Prostate gland (tissue), 2 donors: Measurements from ENCODE around the gene TRPM4. TPM values are rescaled to one million over a fixed set of nuclear protein-coding genes. Genes with fewer than 3 reads are reported as not detected.
"Not testable (repeated sequence)": the region's sequence is repeated elsewhere in the genome, so short reads cannot be mapped to it uniquely, and the experiment has no call there.

ENCODE experiments used
- DNase-seq: peaks from one replicate; pipeline ENCODE4 v3.0.0-alpha.2; 2019; ENCODE audit warnings: low spot score
- H3K27ac ChIP-seq, 2 donors: fragments of 200-600 bp; sonication (generic); 2 replicates each; pipeline ENCODE4 v1.5.1; 2017 to 2019
- H3K27me3 ChIP-seq: fragments of 200-600 bp; sonication (generic); replicated peaks from 2 replicates; pipeline ENCODE4 v1.5.1; 2019; ENCODE audit not compliant: insufficient read depth
- H3K36me3 ChIP-seq, 2 donors: fragments of 200-600 bp; sonication (generic); 1 replicate in 1 of 2; 2 replicates in 1 of 2; pipeline versions ENCODE4 v1.5.1 to v1.8.1; 2017 to 2019
- H3K4me1 ChIP-seq: fragments of 200-600 bp; sonication (generic); replicated peaks from 2 replicates; pipeline ENCODE4 v1.5.1; 2019
- H3K4me3 ChIP-seq, 2 donors: fragments of 200-600 bp; sonication (generic); 2 replicates each; pipeline ENCODE4 v1.5.1; 2017 to 2019
- H3K9me3 ChIP-seq: fragments of 200-600 bp; sonication (generic); 2 replicates; pipeline ENCODE4 v1.5.1; 2017
- CTCF ChIP-seq, 4 experiments: fragments of 200-600 bp in 2 of 4; fragments of 450-650 bp in 2 of 4; sonication (generic) in 2 of 4; IDR thresholded peaks; 1 replicate in 3 of 4; 2 replicates in 1 of 4; pipeline ENCODE4 v1.5.1; 2016 to 2019; ENCODE audit warnings: antibody characterized with exemption in 4 of 4, mild to moderate bottlenecking in 2 of 4, moderate library complexity in 2 of 4
- POLR2A ChIP-seq: fragments of 450-650 bp; IDR thresholded peaks from one replicate; pipeline ENCODE4 v1.6.1; 2016; ENCODE audit warnings: antibody characterized with exemption, mild to moderate bottlenecking
- POLR2AphosphoS5 ChIP-seq: sonication (generic); formaldehyde crosslinking; IDR thresholded peaks from one replicate; pipeline ENCODE4 v1.6.1; 2017; ENCODE audit warnings: antibody characterized with exemption
- WGBS: methylation state at CpG from one replicate; pipeline ENCODE4 v1.1.5; 2018; 5-methylcytosine and 5-hydroxymethylcytosine counted together
- intact Hi-C: fragments of 100-400 bp; cut with DNase I; formaldehyde crosslinking; loops from one replicate; pipeline ENCODE4 v1.14.2; 2022
- total RNA-seq, 2 donors: library from RNA; depleted of rRNA; stranded (reverse); fragments of >200 nt; gene quantifications; one replicate each; pipeline ENCODE4 v1.1.0, GENCODE V29; 2016

The TRPM4 gene
- total RNA-seq, 2 donors from 2014 or later, result 99.0 to 126 TPM

- WGBS, result 95% methylated on average over 4 of the region's 4 CpGs
- H3K36me3 ChIP-seq, result no peaks in the 10 kb centered on the region
- no peaks in the 10 kb centered on the region for H3K9me3 ChIP-seq
- H3K4me3 ChIP-seq, result no peak overlapping the region
- TF ChIP-seq POLR2AphosphoS5 (no peak), POLR2A (no peak), CTCF (IDR thresholded peaks at IDR 0.05) (no peak)
- H3K27ac ChIP-seq, result no peak overlapping the region
- intact Hi-C loops, result no loop called here
- H3K4me1 ChIP-seq, result no peaks in the 10 kb centered on the region
- no peaks in the 10 kb centered on the region for H3K27me3 ChIP-seq
- DNase-seq, result no peak
Observed at GRCh38 chr19:49180659-49181058, 23.1 kb downstream of the TRPM4 start.

- 84% methylated on average over 17 of the region's 20 CpGs for WGBS
- H3K27me3 ChIP-seq, H3K4me3 ChIP-seq, H3K27ac ChIP-seq, intact Hi-C loops, DNase-seq, H3K4me1 ChIP-seq, H3K36me3 ChIP-seq, H3K9me3 ChIP-seq: not testable (repeated sequence)
Observed at GRCh38 chr19:49182010-49182847, 24.6 kb downstream of the TRPM4 start.

GRCh38 chr19:49182848-49183375 lies 25.3 kb downstream of the TRPM4 start:
- no peaks in the 10 kb centered on the region for H3K36me3 ChIP-seq
- 71% methylated on average over 26 of the region's 26 CpGs for WGBS
- no peak overlapping the region for H3K4me3 ChIP-seq
- no peak for TF ChIP-seq CTCF (IDR thresholded peaks at IDR 0.05)
- TF ChIP-seq POLR2A, result no peak
- TF ChIP-seq POLR2AphosphoS5, result no peak
- no peaks in the 10 kb centered on the region for H3K4me1 ChIP-seq
- DNase-seq, result no peak
- H3K27me3 ChIP-seq, result no peaks in the 10 kb centered on the region
- H3K9me3 ChIP-seq, result no peaks in the 10 kb centered on the region
- intact Hi-C loops, result no loop called here
- no peak overlapping the region for H3K27ac ChIP-seq

GRCh38 chr19:49186108-49186507 lies 28.5 kb downstream of the TRPM4 start:
- intact Hi-C loops, result no loop called here
- WGBS, result 89% methylated on average over 5 of the region's 5 CpGs
- no peaks in the 10 kb centered on the region for H3K27me3 ChIP-seq
- no peaks in the 10 kb centered on the region for H3K9me3 ChIP-seq
- TF ChIP-seq POLR2A (no peak), CTCF (IDR thresholded peaks at IDR 0.05) (no peak), POLR2AphosphoS5 (no peak)
- DNase-seq, result no peak
- H3K27ac ChIP-seq, result no peak overlapping the region
- no peak overlapping the region for H3K4me3 ChIP-seq
- H3K36me3 ChIP-seq, result peaks cover 0 to 3% of the 10 kb centered on the region in 2 donors
- no peaks in the 10 kb centered on the region for H3K4me1 ChIP-seq

GRCh38 chr19:49188626-49189200 lies 31.1 kb downstream of the TRPM4 start:
- Histone ChIP-seq H3K36me3 (peaks cover 0 to 3% of the 10 kb centered on the region in 2 donors), H3K27ac (no peak overlapping the region), H3K9me3 (no peaks in the 10 kb centered on the region), H3K4me1 (no peaks in the 10 kb centered on the region), H3K4me3 (no peak overlapping the region), H3K27me3 (no peaks in the 10 kb centered on the region)
- TF ChIP-seq POLR2A (no peak), CTCF (IDR thresholded peaks at IDR 0.05) (no peak), POLR2AphosphoS5 (no peak)
- intact Hi-C loops, result no loop called here
- DNase-seq, result no peak
- WGBS, result 82% methylated on average over 21 of the region's 21 CpGs
